ENCODE measurements around the gene TUSC7.

The TUSC7 gene

DNA sequence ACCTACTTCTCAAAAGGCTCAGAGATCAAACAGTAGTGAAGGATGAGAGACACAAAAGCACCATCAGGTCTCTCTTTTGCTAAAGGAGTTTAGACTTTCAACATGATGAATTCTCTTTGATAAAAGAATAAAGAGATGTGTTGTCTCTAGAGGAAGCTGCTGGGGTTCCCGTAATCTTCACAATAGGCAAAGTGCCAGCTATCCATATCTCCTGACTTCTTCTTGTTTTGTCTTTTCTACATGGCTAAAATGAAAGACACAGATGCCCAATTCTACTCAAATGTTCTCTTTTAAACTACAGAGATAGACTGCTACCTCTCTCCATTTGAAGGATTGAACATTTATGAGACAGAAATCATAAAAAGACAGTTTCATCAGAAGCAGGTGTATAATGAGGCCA is 38.4 kb upstream of the TUSC7 start:
- DNase-seq (ENCODE audit: low read depth), result no peak
- H3K4me3 ChIP-seq (ENCODE audit: low read depth, low read length), result no peak overlapping the region
- TF ChIP-seq, protein P1, sequence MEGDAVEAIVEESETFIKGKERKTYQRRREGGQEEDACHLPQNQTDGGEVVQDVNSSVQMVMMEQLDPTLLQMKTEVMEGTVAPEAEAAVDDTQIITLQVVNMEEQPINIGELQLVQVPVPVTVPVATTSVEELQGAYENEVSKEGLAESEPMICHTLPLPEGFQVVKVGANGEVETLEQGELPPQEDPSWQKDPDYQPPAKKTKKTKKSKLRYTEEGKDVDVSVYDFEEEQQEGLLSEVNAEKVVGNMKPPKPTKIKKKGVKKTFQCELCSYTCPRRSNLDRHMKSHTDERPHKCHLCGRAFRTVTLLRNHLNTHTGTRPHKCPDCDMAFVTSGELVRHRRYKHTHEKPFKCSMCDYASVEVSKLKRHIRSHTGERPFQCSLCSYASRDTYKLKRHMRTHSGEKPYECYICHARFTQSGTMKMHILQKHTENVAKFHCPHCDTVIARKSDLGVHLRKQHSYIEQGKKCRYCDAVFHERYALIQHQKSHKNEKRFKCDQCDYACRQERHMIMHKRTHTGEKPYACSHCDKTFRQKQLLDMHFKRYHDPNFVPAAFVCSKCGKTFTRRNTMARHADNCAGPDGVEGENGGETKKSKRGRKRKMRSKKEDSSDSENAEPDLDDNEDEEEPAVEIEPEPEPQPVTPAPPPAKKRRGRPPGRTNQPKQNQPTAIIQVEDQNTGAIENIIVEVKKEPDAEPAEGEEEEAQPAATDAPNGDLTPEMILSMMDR (IDR thresholded peaks at IDR 0.05; ENCODE audit: control insufficient read depth, extremely low read depth, insufficient read depth), result no peak

GRCh38 chr3:116678853-116679252 is 30.7 kb upstream of the TUSC7 start:
- H3K4me3 ChIP-seq (ENCODE audit: low read depth, low read length), result no peak overlapping the region
- no peak for DNase-seq (ENCODE audit: low read depth)

DNA sequence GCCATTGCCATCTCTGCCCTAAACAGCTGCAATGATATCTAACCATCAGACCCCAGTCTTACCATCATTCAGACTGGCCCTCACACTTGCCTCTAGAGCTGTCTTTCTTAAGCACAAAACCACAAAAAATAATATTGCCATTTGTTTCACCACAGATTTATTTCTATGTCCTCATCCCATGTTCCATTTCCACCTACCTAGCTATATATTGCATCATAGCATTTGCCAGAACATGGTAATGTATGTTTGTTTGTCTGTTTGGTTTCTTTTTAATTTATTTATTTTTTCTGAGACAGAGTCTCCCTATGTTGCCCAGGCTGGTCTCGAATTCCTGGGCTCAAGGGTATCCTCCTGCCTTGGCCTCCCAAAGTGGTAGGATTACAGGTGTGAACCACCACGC is 18.5 kb upstream of the TUSC7 start:
- H3K4me3 ChIP-seq (ENCODE audit: low read depth, low read length), result no peak overlapping the region
- DNase-seq (ENCODE audit: low read depth), result no peak
- TF ChIP-seq, protein P1 (IDR thresholded peaks at IDR 0.05; ENCODE audit: control insufficient read depth, extremely low read depth, insufficient read depth), result no peak

More at GRCh38 chr3:116678853-116679252, 30.7 kb upstream of the TUSC7 start:
- TF ChIP-seq, protein P1 (IDR thresholded peaks at IDR 0.05; ENCODE audit: control insufficient read depth, extremely low read depth, insufficient read depth), result no peak

- H3K4me3 ChIP-seq (ENCODE audit: low read depth, low read length), result no peak overlapping the region
- TF ChIP-seq, protein P1 (IDR thresholded peaks at IDR 0.05; ENCODE audit: control insufficient read depth, extremely low read depth, insufficient read depth), result no peak
Measured at GRCh38 chr3:116701070-116701469, 8.5 kb upstream of the TUSC7 start.

DNA sequence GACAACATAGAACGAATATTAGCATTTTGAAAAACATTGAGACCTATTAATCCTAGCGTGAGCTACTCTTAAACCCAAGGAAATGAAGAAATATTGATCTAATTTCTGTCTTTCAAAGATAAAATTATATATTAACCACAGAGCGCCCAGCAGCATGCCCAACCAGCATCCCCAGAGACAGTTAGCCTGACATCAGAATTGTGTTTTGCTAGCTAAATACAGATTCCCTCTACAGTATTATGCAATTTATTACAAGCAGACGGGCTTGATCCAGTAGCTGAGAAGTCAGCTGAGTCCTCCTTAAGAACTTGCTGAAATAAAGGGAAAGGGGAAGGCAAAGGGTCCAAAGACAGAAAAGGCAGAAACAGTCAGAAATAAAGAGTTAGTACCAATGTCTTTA is 7.2 kb upstream of the TUSC7 start:
- DNase-seq (ENCODE audit: low read depth), result no peak
- H3K4me3 ChIP-seq (ENCODE audit: low read depth, low read length), result no peak overlapping the region
- TF ChIP-seq, protein P1 (IDR thresholded peaks at IDR 0.05; ENCODE audit: control insufficient read depth, extremely low read depth, insufficient read depth), result no peak

More at GRCh38 chr3:116701070-116701469, 8.5 kb upstream of the TUSC7 start:
- no peak for DNase-seq (ENCODE audit: low read depth)

DNA sequence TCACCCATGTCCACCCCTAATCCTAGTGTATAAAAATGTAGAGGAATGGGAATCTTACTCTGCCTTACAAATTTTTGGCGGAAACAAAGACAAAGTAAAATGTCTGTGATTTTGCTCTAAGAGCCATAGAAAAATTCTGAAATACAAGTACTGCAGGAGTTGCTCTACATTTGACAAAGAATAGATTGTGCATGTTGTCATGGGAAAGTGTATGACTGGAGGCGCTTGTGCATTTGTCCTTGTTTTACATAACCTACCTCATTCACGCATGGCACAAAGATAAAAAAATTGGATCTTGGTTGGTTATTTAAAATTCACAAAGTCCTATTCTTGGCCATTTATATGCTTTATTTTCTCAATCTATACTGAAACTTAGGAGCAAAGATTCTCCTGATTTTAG is 2.0 kb upstream of the TUSC7 start:
- no peak for DNase-seq (ENCODE audit: low read depth)
- TF ChIP-seq, protein P1 (IDR thresholded peaks at IDR 0.05; ENCODE audit: control insufficient read depth, extremely low read depth, insufficient read depth), result no peak
- no peak overlapping the region for H3K4me3 ChIP-seq (ENCODE audit: low read depth, low read length)

DNA sequence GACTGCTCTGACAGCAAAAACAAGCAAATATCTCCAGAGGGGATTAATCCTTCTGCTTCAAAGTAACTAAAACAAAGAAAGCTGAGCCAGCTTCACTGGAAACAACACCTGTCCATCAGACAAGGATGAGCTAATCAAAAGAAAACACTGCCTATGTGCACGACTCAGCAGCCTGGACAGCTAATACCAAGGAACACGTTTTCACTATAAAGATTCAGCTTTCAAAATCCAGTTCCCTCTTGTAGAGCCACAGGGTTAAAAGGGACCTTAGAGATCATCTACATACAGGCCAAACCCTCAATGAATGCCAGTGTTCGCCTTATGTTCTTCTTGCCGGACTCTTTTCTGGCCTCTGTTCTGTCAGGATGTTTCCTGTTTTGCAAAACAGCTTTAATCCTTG is 6.9 kb downstream of the TUSC7 start:
- TF ChIP-seq, protein P1 (IDR thresholded peaks at IDR 0.05; ENCODE audit: control insufficient read depth, extremely low read depth, insufficient read depth), result no peak
- no peak for DNase-seq (ENCODE audit: low read depth)
- no peak overlapping the region for H3K4me3 ChIP-seq (ENCODE audit: low read depth, low read length)
